ENCODE data around the gene RFX2.

GRCh38 chr19:6099599-6099998 lies 10.7 kb downstream of the RFX2 start:
- TF ChIP-seq MAX (CRISPR knock-in tag; IDR thresholded peaks at IDR 0.05) (no peak), MTF1 (CRISPR knock-in tag; IDR thresholded peaks at IDR 0.05; ENCODE audit: borderline replicate concordance) (no peak), ATF6 (CRISPR knock-in tag; IDR thresholded peaks at IDR 0.05) (no peak), SMC3 (conservative IDR thresholded peaks at IDR 0.05; ENCODE audit: insufficient read depth, low read depth, low read length) (no peak), SOX6 (IDR thresholded peaks at IDR 0.05) (no peak), CREB1 (IDR thresholded peaks at IDR 0.05) (no peak), CREB1 (CRISPR knock-in tag; IDR thresholded peaks at IDR 0.05) (no peak), ETV5 (CRISPR knock-in tag; IDR thresholded peaks at IDR 0.05; ENCODE audit: low read depth) (no peak), ZNF121 (CRISPR knock-in tag; conservative IDR thresholded peaks at IDR 0.05) (no peak), TBP (optimal IDR thresholded peaks at IDR 0.05; ENCODE audit: low read depth, low read length) (no peak), CTCF (IDR thresholded peaks at IDR 0.05 in 2 of 3, conservative IDR thresholded peaks at IDR 0.05 in 1 of 3; ENCODE audit: insufficient read depth in 2 of 3, low read depth in 1 of 3, low read length in 3 of 3) (no peak), GABPB1 (CRISPR knock-in tag; IDR thresholded peaks at IDR 0.05) (no peak), USF2 (CRISPR knock-in tag; IDR thresholded peaks at IDR 0.05) (no peak), YY1 (IDR thresholded peaks at IDR 0.05; ENCODE audit: borderline replicate concordance in 1 of 3, control insufficient read depth in 1 of 3, extremely low read depth in 1 of 3, insufficient read depth in 3 of 3, insufficient read length in 1 of 3, insufficient replicate concordance in 2 of 3, low read depth in 1 of 3, low read length in 2 of 3) (no peak)
